ENCODE data around the gene ZMYND10. TPM values are rescaled to one million over a fixed set of nuclear protein-coding genes. Genes with fewer than 3 reads are reported as not detected.

Gene ZMYND10
- total and polyA plus RNA-seq, 2 donors, result 0.62 to 1.2 TPM

- no peak overlapping the region for H3K27ac ChIP-seq (ENCODE audit: low read depth)
- 77% methylated on average over 6 of the region's 6 CpGs for WGBS
- no peaks in the 10 kb centered on the region for H3K4me1 ChIP-seq (ENCODE audit: insufficient read depth)
- no peak for DNase-seq (ENCODE audit: extremely low spot score)
- no peak overlapping the region for H3K4me3 ChIP-seq (ENCODE audit: low read depth, low read length)
- H3K36me3 ChIP-seq (ENCODE audit: insufficient read depth), result no peaks in the 10 kb centered on the region
Observed at GRCh38 chr3:50378024-50378423, 32.5 kb upstream of the ZMYND10 start.

GRCh38 chr3:50375258-50375931 lies 29.9 kb upstream of the ZMYND10 start:
- H3K4me1 ChIP-seq (ENCODE audit: insufficient read depth), result no peaks in the 10 kb centered on the region
- no peaks in the 10 kb centered on the region for H3K36me3 ChIP-seq (ENCODE audit: insufficient read depth)
- no peak for DNase-seq (ENCODE audit: extremely low spot score)
- no peak overlapping the region for H3K4me3 ChIP-seq (ENCODE audit: low read depth, low read length)
- no peak overlapping the region for H3K27ac ChIP-seq (ENCODE audit: low read depth)
- WGBS, result 65% methylated on average over 7 of the region's 7 CpGs

GRCh38 chr3:50374363-50375257 lies 29.1 kb upstream of the ZMYND10 start:
- Histone ChIP-seq H3K4me1 (ENCODE audit: insufficient read depth) (no peaks in the 10 kb centered on the region), H3K27ac (ENCODE audit: low read depth) (no peak overlapping the region), H3K4me3 (ENCODE audit: low read depth, low read length) (no peak overlapping the region), H3K36me3 (ENCODE audit: insufficient read depth) (no peaks in the 10 kb centered on the region)
- DNase-seq (ENCODE audit: extremely low spot score), result no peak
- WGBS, result 70% methylated on average over 22 of the region's 22 CpGs

- H3K27ac ChIP-seq (ENCODE audit: low read depth), result no peak overlapping the region
Observed at GRCh38 chr3:50373146-50374051, 27.9 kb upstream of the ZMYND10 start.

GRCh38 chr3:50372349-50372748 lies 26.8 kb upstream of the ZMYND10 start:
- Histone ChIP-seq H3K4me1 (ENCODE audit: insufficient read depth) (no peaks in the 10 kb centered on the region), H3K27ac (ENCODE audit: low read depth) (no peak overlapping the region)
- 61% methylated on average over 8 of the region's 8 CpGs for WGBS

More at GRCh38 chr3:50373146-50374051, 27.9 kb upstream of the ZMYND10 start:
- no peak overlapping the region for H3K4me3 ChIP-seq (ENCODE audit: low read depth, low read length)
- no peak for DNase-seq (ENCODE audit: extremely low spot score)
- H3K36me3 ChIP-seq (ENCODE audit: insufficient read depth), result no peaks in the 10 kb centered on the region
- WGBS, result 51% methylated on average over 12 of the region's 12 CpGs
- no peaks in the 10 kb centered on the region for H3K4me1 ChIP-seq (ENCODE audit: insufficient read depth)

GRCh38 chr3:50371133-50371685 lies 25.7 kb upstream of the ZMYND10 start:
- H3K27ac ChIP-seq (ENCODE audit: low read depth), result no peak overlapping the region
- WGBS, result 80% methylated on average over 3 of the region's 3 CpGs
- H3K36me3 ChIP-seq (ENCODE audit: insufficient read depth), result no peaks in the 10 kb centered on the region
- no peak overlapping the region for H3K4me3 ChIP-seq (ENCODE audit: low read depth, low read length)
- DNase-seq (ENCODE audit: extremely low spot score), result no peak
- H3K4me1 ChIP-seq (ENCODE audit: insufficient read depth), result no peaks in the 10 kb centered on the region

More at GRCh38 chr3:50372349-50372748, 26.8 kb upstream of the ZMYND10 start:
- Histone ChIP-seq H3K36me3 (ENCODE audit: insufficient read depth) (no peaks in the 10 kb centered on the region), H3K4me3 (ENCODE audit: low read depth, low read length) (no peak overlapping the region)
- DNase-seq (ENCODE audit: extremely low spot score), result no peak

DNA sequence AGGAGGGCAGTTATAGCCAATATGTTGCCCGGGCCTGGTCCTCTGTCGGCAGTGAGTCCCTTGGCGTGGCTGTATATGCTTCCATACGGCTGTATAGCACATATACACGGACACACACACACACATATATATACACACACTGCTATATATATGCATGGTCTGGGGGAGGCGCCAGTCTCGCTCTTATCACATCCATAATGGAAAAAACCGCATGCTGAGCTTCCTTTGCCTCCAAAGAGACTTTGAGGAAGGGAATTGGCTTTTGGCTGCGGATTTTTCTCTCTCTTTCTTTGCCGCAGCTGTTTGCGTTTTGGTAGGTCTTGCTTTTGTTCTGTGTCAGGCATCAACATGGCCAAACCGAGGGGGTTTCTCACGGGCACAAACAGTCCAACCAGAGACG lies 25.1 kb upstream of the ZMYND10 start:
- 36% methylated on average over 14 of the region's 14 CpGs for WGBS
- H3K4me1 ChIP-seq (ENCODE audit: insufficient read depth), result no peaks in the 10 kb centered on the region
- no peak for DNase-seq (ENCODE audit: extremely low spot score)
- H3K27ac ChIP-seq (ENCODE audit: low read depth), result no peak overlapping the region
- H3K4me3 ChIP-seq (ENCODE audit: low read depth, low read length), result no peak overlapping the region
- no peaks in the 10 kb centered on the region for H3K36me3 ChIP-seq (ENCODE audit: insufficient read depth)

GRCh38 chr3:50369012-50369670 lies 23.6 kb upstream of the ZMYND10 start:
- no peak overlapping the region for H3K4me3 ChIP-seq (ENCODE audit: low read depth, low read length)
- no peaks in the 10 kb centered on the region for H3K4me1 ChIP-seq (ENCODE audit: insufficient read depth)
- no peak overlapping the region for H3K27ac ChIP-seq (ENCODE audit: low read depth)
- no peaks in the 10 kb centered on the region for H3K36me3 ChIP-seq (ENCODE audit: insufficient read depth)
- no peak for DNase-seq (ENCODE audit: extremely low spot score)
- WGBS, result 66% methylated on average over 9 of the region's 9 CpGs

GRCh38 chr3:50365842-50366220 lies 20.3 kb upstream of the ZMYND10 start:
- DNase-seq (ENCODE audit: extremely low spot score), result no peak
- no peak overlapping the region for H3K27ac ChIP-seq (ENCODE audit: low read depth)
- H3K4me1 ChIP-seq (ENCODE audit: insufficient read depth), result no peaks in the 10 kb centered on the region
- no peaks in the 10 kb centered on the region for H3K36me3 ChIP-seq (ENCODE audit: insufficient read depth)
- peak overlapping the region; percentile 51 for H3K4me3 ChIP-seq (ENCODE audit: low read depth, low read length)
- WGBS, result 81% methylated on average over 5 of the region's 5 CpGs

DNA sequence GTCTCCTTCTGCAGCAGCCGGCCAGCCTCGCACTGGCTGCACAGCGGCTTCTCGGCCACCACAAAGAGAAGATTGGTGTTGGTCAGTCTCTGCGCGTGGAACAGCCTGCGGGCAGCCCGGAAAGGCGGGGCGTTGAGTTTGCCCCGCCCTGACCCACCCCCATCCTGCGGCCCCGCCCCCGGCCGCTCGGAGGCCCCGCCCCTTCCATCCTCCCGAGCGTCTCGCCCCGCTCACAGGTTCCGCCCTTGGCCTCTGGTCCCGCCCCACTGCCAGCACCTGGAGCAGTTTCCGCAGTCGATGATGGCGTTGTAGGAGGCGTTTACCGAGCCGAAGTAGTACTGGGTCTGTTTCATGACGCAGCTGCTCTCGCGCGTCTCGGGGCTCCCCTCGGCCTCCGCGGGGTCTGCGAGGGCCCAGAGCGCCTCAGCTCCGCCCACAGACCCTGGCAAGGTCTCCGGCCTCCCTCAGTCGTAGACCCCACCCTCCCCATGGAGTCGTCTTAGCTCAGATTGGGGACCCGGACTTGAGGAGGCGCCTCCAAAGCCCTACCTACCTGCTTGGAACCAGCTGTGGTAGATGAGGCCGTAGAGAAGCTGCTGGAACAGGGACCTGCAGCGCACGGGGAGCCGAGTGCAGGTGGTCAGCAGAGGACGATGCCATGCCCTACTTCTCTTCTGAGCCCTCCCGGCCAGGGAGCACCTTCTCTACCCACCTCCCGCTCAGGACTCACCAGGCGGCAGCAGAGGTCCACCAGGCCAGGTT lies 19.7 kb upstream of the ZMYND10 start:
- no peaks in the 10 kb centered on the region for H3K4me1 ChIP-seq (ENCODE audit: insufficient read depth)
- H3K4me3 ChIP-seq (ENCODE audit: low read depth, low read length), result peak overlapping the region; percentile 51
- no peak for DNase-seq (ENCODE audit: extremely low spot score)
- WGBS, result 7% methylated on average over 53 of the region's 53 CpGs
- peak overlapping the region; percentile 13 for H3K27ac ChIP-seq (ENCODE audit: low read depth)
- H3K36me3 ChIP-seq (ENCODE audit: insufficient read depth), result no peaks in the 10 kb centered on the region

DNA sequence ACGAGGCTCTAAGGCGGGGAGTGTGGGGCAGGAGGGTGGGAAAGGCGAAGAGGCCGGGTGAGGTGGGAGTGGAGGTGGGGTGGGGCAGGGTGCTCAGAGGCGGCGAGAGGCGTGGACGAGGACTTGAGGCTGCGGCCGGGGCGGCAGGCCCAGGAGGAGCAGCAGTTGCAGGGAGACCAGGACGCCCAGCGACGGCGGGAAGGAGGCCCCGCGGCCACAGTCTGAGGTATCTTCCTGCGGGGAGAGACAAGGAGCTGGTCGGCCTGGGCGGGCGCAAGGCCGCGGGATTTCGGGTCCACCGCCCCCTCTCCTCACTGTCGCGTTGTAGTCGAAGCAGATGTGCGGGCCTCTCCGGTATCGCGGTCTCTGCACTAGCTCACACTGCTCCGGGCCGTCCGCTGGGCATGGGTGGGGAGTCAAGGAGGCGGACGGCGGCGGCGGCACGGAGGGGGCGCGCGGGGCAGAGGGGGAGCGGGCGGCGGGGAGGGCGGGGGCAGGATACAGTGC lies 19.1 kb upstream of the ZMYND10 start:
- no peak for DNase-seq (ENCODE audit: extremely low spot score)

DNA sequence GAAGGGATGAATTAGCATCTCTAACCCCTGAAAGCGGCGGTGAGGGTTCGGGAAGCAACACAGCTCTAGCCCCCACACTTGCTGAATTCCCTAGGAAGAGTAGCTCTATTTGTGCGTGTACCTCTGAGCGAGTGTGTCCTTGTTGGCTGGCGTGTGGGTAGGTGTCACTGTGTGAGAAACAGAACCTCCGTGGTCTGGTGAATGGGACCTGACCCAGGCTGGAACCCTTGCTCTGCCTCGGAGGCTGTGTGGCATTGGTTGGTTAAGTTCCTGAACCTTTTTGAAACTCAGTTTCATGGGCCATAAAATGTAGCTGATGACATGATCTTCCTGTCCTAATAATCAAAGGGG lies 14.2 kb upstream of the ZMYND10 start:
- Histone ChIP-seq H3K4me3 (ENCODE audit: low read depth, low read length) (no peak overlapping the region), H3K27ac (ENCODE audit: low read depth) (no peak overlapping the region), H3K36me3 (ENCODE audit: insufficient read depth) (peaks cover 3% of the 10 kb centered on the region), H3K4me1 (ENCODE audit: insufficient read depth) (no peaks in the 10 kb centered on the region)
- 19% methylated on average over 8 of the region's 8 CpGs for WGBS
- no peak for DNase-seq (ENCODE audit: extremely low spot score)

More for the DNA sequence above, 19.1 kb upstream of the ZMYND10 start:
- Histone ChIP-seq H3K4me3 (ENCODE audit: low read depth, low read length) (peak overlapping the region; percentile 51), H3K4me1 (ENCODE audit: insufficient read depth) (no peaks in the 10 kb centered on the region), H3K27ac (ENCODE audit: low read depth) (no peak overlapping the region), H3K36me3 (ENCODE audit: insufficient read depth) (no peaks in the 10 kb centered on the region)
- 8% methylated on average over 48 of the region's 48 CpGs for WGBS

Measured in urinary bladder (tissue), 4 donors.